Trophoblast cell (in vitro differentiated cells and primary cell): Measurements from ENCODE around the gene MLH1.
"Not testable (repeated sequence)": the region's sequence is repeated elsewhere in the genome, so short reads cannot be mapped to it uniquely, and the experiment has no call there.

ENCODE experiments used
- DNase-seq, 2 donors: peaks; one replicate each; pipeline ENCODE4 v3.0.0-alpha.2; 2016
- H2AFZ ChIP-seq: 2 replicates; pipeline ENCODE4 v1.6.1; 2013; ENCODE audit warnings: low read length, moderate library complexity, mild to moderate bottlenecking; ENCODE audit not compliant: insufficient read depth, poor library complexity
- H2AK5ac ChIP-seq: 2 replicates; pipeline ENCODE4 v1.6.1; 2013; ENCODE audit warnings: mild to moderate bottlenecking, low read length
- H2BK120ac ChIP-seq: 2 replicates; pipeline ENCODE4 v1.6.1; 2013; ENCODE audit warnings: low read length, mild to moderate bottlenecking, moderate library complexity; ENCODE audit not compliant: insufficient read depth, poor library complexity
- H2BK12ac ChIP-seq: 2 replicates; pipeline ENCODE4 v1.6.1; 2013; ENCODE audit warnings: mild to moderate bottlenecking, low read length, moderate library complexity
- H2BK5ac ChIP-seq: 2 replicates; pipeline ENCODE4 v1.6.1; 2013; ENCODE audit warnings: low read length, low read depth, moderate library complexity, mild to moderate bottlenecking; ENCODE audit not compliant: poor library complexity
- H3K14ac ChIP-seq: 2 replicates; pipeline ENCODE4 v1.6.1; 2013; ENCODE audit warnings: mild to moderate bottlenecking, low read length
- H3K18ac ChIP-seq: 2 replicates; pipeline ENCODE4 v1.6.1; 2013; ENCODE audit warnings: mild to moderate bottlenecking, low read length
- H3K23ac ChIP-seq: 2 replicates; pipeline ENCODE4 v1.6.1; 2013; ENCODE audit warnings: low read length
- H3K27ac ChIP-seq: 2 replicates; pipeline ENCODE4 v1.5.1; 2013; ENCODE audit warnings: low read depth, mild to moderate bottlenecking, inconsistent platforms, low read length, moderate library complexity
- H3K27me3 ChIP-seq: 2 replicates; pipeline ENCODE4 v1.6.1; 2013; ENCODE audit warnings: inconsistent platforms, mild to moderate bottlenecking, low read length, moderate library complexity; ENCODE audit not compliant: insufficient read depth
- H3K36me3 ChIP-seq, 2 experiments: 1 replicate in 1 of 2; 2 replicates in 1 of 2; pipeline ENCODE4 v1.6.1; 2013; ENCODE audit warnings: low read length in 2 of 2, mild to moderate bottlenecking in 2 of 2, moderate library complexity in 1 of 2; ENCODE audit not compliant: insufficient read depth in 2 of 2, control insufficient read depth in 1 of 2
- H3K4ac ChIP-seq: 2 replicates; pipeline ENCODE4 v1.6.1; 2013; ENCODE audit warnings: low read depth, mild to moderate bottlenecking, low read length, moderate library complexity
- H3K4me1 ChIP-seq, 2 experiments: 1 replicate in 1 of 2; 2 replicates in 1 of 2; pipeline ENCODE4 v1.6.1; 2013; ENCODE audit warnings: low read length in 2 of 2, mild to moderate bottlenecking in 2 of 2, moderate library complexity in 1 of 2; ENCODE audit not compliant: insufficient read depth in 2 of 2, control insufficient read depth in 1 of 2
- H3K4me2 ChIP-seq: 2 replicates; pipeline ENCODE4 v1.6.1; 2013; ENCODE audit warnings: inconsistent platforms, mild to moderate bottlenecking, low read length, moderate library complexity
- H3K4me3 ChIP-seq: 2 replicates; pipeline ENCODE4 v1.5.1; 2013; ENCODE audit warnings: mild to moderate bottlenecking, low read depth, low read length, inconsistent platforms
- H3K79me1 ChIP-seq: one replicate; pipeline ENCODE4 v1.6.1; 2013; ENCODE audit warnings: low read length
- H3K79me2 ChIP-seq: 2 replicates; pipeline ENCODE4 v1.6.1; 2013; ENCODE audit warnings: low read length, mild to moderate bottlenecking; ENCODE audit not compliant: control insufficient read depth, insufficient read depth, poor library complexity
- H3K9ac ChIP-seq: 2 replicates; pipeline ENCODE4 v1.6.1; 2013; ENCODE audit warnings: mild to moderate bottlenecking, low read length
- H3K9me3 ChIP-seq: 2 replicates; pipeline ENCODE4 v1.6.1; 2013; ENCODE audit warnings: low read depth, mild to moderate bottlenecking, control low read depth, inconsistent platforms, low read length; ENCODE audit not compliant: insufficient read depth
- H4K12ac ChIP-seq: 2 replicates; pipeline ENCODE4 v1.6.1; 2013; ENCODE audit warnings: low read depth, mild to moderate bottlenecking, low read length, moderate library complexity
- H4K8ac ChIP-seq: 2 replicates; pipeline ENCODE4 v1.6.1; 2013; ENCODE audit warnings: low read depth, mild to moderate bottlenecking, low read length, moderate library complexity
- H4K91ac ChIP-seq: one replicate; pipeline ENCODE4 v1.6.1; 2013; ENCODE audit warnings: low read depth, mild to moderate bottlenecking, low read length, moderate library complexity
- WGBS: extraction: QIAGEN DNeasy Blood & Tissue Kit; methylation state at CpG from one replicate; pipeline ENCODE4 v1.1.7; 2013; ENCODE audit warnings: missing lambda C conversion rate; ENCODE audit not compliant: insufficient read length, insufficient coverage; ENCODE audit errors: extremely low coverage; 5-methylcytosine and 5-hydroxymethylcytosine counted together

MLH1 gene

DNA sequence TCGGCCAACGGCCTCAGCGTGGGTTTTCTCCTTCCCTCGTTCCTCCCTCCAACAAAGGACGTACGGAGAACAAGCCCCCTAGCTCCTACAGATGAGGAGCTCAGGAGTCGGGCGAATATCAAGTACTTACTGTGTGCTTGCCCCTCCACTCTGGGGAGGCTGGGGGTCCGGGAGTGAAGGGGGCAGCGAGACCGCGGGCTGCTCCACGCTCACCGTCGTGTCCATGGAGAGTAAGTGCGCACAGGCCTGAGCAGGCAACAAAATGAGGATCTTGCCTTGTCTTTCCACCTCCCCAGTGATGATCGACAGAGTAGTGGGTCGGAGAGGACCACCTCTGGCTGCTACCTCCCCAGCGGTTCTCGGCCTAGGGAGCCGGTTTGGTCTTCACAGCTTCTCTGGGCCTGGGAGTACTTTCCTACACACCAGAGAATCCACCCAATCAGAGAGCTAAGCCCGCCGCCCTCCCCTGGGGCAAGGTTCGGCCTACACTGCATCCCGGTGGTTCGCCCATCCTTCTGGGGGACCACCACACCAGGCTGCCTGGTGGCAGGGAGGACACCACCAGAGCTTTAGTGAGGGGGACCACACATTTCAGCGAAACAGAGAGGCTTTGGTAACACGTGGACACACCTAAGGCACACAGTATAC is 47.9 kb upstream of the MLH1 start:
- Histone ChIP-seq H3K79me2 (peaks cover 1% of the 10 kb centered on the region), H3K9me3 (peaks cover 10% of the 10 kb centered on the region), H2BK5ac (no peak overlapping the region), H4K8ac (no peak overlapping the region), H2AFZ (no peak overlapping the region), H3K4me3 (no peak overlapping the region), H4K91ac (no peak overlapping the region), H3K18ac (no peak overlapping the region), H4K12ac (no peak overlapping the region), H2BK120ac (no peak overlapping the region), H3K27ac (no peak overlapping the region), H3K9ac (no peak overlapping the region), H3K36me3 (peaks cover 0 to 4% of the 10 kb centered on the region in 2 experiments), H3K27me3 (peaks cover 26% of the 10 kb centered on the region), H3K4me1 (peaks cover 3 to 7% of the 10 kb centered on the region in 2 experiments), H3K23ac (no peak overlapping the region), H3K14ac (no peak overlapping the region), H2BK12ac (no peak overlapping the region), H2AK5ac (no peak overlapping the region), H3K79me1 (peaks cover 2% of the 10 kb centered on the region), H3K4ac (no peak overlapping the region), H3K4me2 (no peak overlapping the region)
- no CpG with 5 or more reads among the region's 28 CpGs for WGBS
- DNase-seq: no peak

DNA sequence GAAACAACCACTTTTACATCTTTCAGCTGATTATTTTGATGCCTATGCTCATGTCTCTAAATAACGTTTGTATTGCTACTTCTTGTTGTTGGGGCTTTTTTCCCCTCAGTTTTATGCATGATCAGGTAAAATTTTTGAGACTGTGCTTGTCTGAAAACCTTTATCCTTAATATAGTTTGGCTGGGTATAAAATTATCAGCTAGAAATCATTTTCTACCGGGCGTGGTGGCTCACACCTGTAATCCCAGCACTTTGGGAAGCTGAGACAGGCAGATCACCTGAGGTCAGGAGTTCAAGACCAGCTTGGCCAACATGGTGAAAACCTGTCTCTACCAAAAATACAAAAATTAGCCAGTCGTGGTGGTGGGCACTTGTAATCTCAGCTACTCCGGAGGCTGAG is 45.5 kb upstream of the MLH1 start:
- H3K23ac ChIP-seq, H3K9ac ChIP-seq, H3K4me3 ChIP-seq, H2BK12ac ChIP-seq, H3K18ac ChIP-seq, H3K14ac ChIP-seq, H2BK120ac ChIP-seq, H3K4ac ChIP-seq, H3K79me1 ChIP-seq, H3K4me1 ChIP-seq, H4K12ac ChIP-seq, H4K8ac ChIP-seq, H3K36me3 ChIP-seq, H2AK5ac ChIP-seq, H3K27ac ChIP-seq, H2BK5ac ChIP-seq, H3K79me2 ChIP-seq, H3K4me2 ChIP-seq, DNase-seq, H2AFZ ChIP-seq, H4K91ac ChIP-seq: not testable (repeated sequence)
- peaks cover 26% of the 10 kb centered on the region for H3K27me3 ChIP-seq
- WGBS: no CpG with 5 or more reads among the region's 5 CpGs
- peaks cover 10% of the 10 kb centered on the region for H3K9me3 ChIP-seq

GRCh38 chr3:36954452-36955134 is 38.7 kb upstream of the MLH1 start:
- no peak overlapping the region for H2BK120ac ChIP-seq
- H3K14ac ChIP-seq: no peak overlapping the region
- DNase-seq: no peak
- H3K4me2 ChIP-seq: no peak overlapping the region
- no peaks in the 10 kb centered on the region for H3K9me3 ChIP-seq
- no peaks in the 10 kb centered on the region for H3K4me1 ChIP-seq
- no peak overlapping the region for H3K4ac ChIP-seq
- H3K27ac ChIP-seq: no peak overlapping the region
- H4K91ac ChIP-seq: no peak overlapping the region
- no peaks in the 10 kb centered on the region for H3K79me2 ChIP-seq
- no peak overlapping the region for H2AFZ ChIP-seq
- no peak overlapping the region for H2BK5ac ChIP-seq
- H3K9ac ChIP-seq: no peak overlapping the region
- no peak overlapping the region for H4K12ac ChIP-seq
- no peaks in the 10 kb centered on the region for H3K27me3 ChIP-seq
- no peak overlapping the region for H2BK12ac ChIP-seq
- H4K8ac ChIP-seq: no peak overlapping the region
- no peaks in the 10 kb centered on the region for H3K36me3 ChIP-seq
- no peak overlapping the region for H3K4me3 ChIP-seq
- no peak overlapping the region for H2AK5ac ChIP-seq
- no peaks in the 10 kb centered on the region for H3K79me1 ChIP-seq
- no peak overlapping the region for H3K23ac ChIP-seq
- H3K18ac ChIP-seq: no peak overlapping the region

GRCh38 chr3:36956155-36956554 is 37.2 kb upstream of the MLH1 start:
- no peak overlapping the region for H3K4ac ChIP-seq
- H3K27ac ChIP-seq: no peak overlapping the region
- no peaks in the 10 kb centered on the region for H3K36me3 ChIP-seq
- DNase-seq: no peak
- no peak overlapping the region for H2BK12ac ChIP-seq
- H3K79me2 ChIP-seq: no peaks in the 10 kb centered on the region
- no peaks in the 10 kb centered on the region for H3K27me3 ChIP-seq
- no peak overlapping the region for H2BK5ac ChIP-seq
- H4K12ac ChIP-seq: no peak overlapping the region
- no peaks in the 10 kb centered on the region for H3K9me3 ChIP-seq
- no peak overlapping the region for H3K14ac ChIP-seq
- H4K8ac ChIP-seq: no peak overlapping the region
- no peak overlapping the region for H2AFZ ChIP-seq
- no peaks in the 10 kb centered on the region for H3K79me1 ChIP-seq
- no peak overlapping the region for H2AK5ac ChIP-seq
- no peaks in the 10 kb centered on the region for H3K4me1 ChIP-seq
- no peak overlapping the region for H3K9ac ChIP-seq
- no CpG with 5 or more reads among the region's 3 CpGs for WGBS
- no peak overlapping the region for H3K4me2 ChIP-seq
- H3K4me3 ChIP-seq: no peak overlapping the region
- H2BK120ac ChIP-seq: no peak overlapping the region
- no peak overlapping the region for H4K91ac ChIP-seq
- H3K18ac ChIP-seq: no peak overlapping the region
- no peak overlapping the region for H3K23ac ChIP-seq
